ENCODE data around the gene ELP1.
A peak's percentile ranks its signal among the peaks of the same experiment; 100 is the strongest.
"Not testable (repeated sequence)": the region's sequence is repeated elsewhere in the genome, so short reads cannot be mapped to it uniquely, and the experiment has no call there.

Gene ELP1

GRCh38 chr9:108852079-108852478 lies 81.8 kb downstream of the ELP1 start:
- no peak for DNase-seq

- DNase-seq = no peak
These were observed 82.8 kb downstream of the ELP1 start for GRCh38 chr9:108851138-108851537.

GRCh38 chr9:108850293-108850897 lies 83.5 kb downstream of the ELP1 start:
- no peak for DNase-seq

- not testable (repeated sequence) for DNase-seq
These were observed 85.6 kb downstream of the ELP1 start for GRCh38 chr9:108848296-108848695.

- DNase-seq = no peak
These were observed 88.0 kb downstream of the ELP1 start for GRCh38 chr9:108845947-108846346.

- no peak for DNase-seq
These were observed 88.4 kb downstream of the ELP1 start for GRCh38 chr9:108845507-108845906.

GRCh38 chr9:108844856-108845255 lies 89.1 kb downstream of the ELP1 start:
- DNase-seq = no peak

- no peak for DNase-seq
These were observed 89.5 kb downstream of the ELP1 start for GRCh38 chr9:108844391-108844790.

- peak in 1 of 2 donors; percentile 18 for DNase-seq
These were observed 91.2 kb downstream of the ELP1 start for GRCh38 chr9:108842610-108843295.

GRCh38 chr9:108839561-108839960 lies 94.4 kb downstream of the ELP1 start:
- DNase-seq = not testable (repeated sequence)

GRCh38 chr9:108838017-108838416 lies 95.9 kb downstream of the ELP1 start:
- DNase-seq = no peak

- DNase-seq = no peak
These were observed 96.4 kb downstream of the ELP1 start for GRCh38 chr9:108837530-108837929.

GRCh38 chr9:108836781-108837180 lies 97.1 kb downstream of the ELP1 start:
- no peak for DNase-seq

GRCh38 chr9:108836319-108836718 lies 97.6 kb downstream of the ELP1 start:
- no peak for DNase-seq

GRCh38 chr9:108835831-108836230 lies 98.1 kb downstream of the ELP1 start:
- no peak for DNase-seq

- no peak for DNase-seq
These were observed 98.8 kb downstream of the ELP1 start for GRCh38 chr9:108834959-108835665.

GRCh38 chr9:108832179-108832500 lies 101.8 kb downstream of the ELP1 start:
- DNase-seq = no peak

- no peak for DNase-seq
These were observed 102.3 kb downstream of the ELP1 start for GRCh38 chr9:108831496-108832178.

GRCh38 chr9:108830272-108830671 lies 103.7 kb downstream of the ELP1 start:
- DNase-seq = no peak

GRCh38 chr9:108823829-108824228 lies 110.1 kb downstream of the ELP1 start:
- no peak for DNase-seq
